Neuronal stem cell (in vitro differentiated cells): ENCODE data around the gene CLDND1.

ENCODE experiments used
- DNase-seq: peaks from one replicate; pipeline ENCODE4 v3.0.0-alpha.2; 2013; ENCODE audit warnings: low spot score
- H2AFZ ChIP-seq: one replicate; pipeline ENCODE4 v1.6.1; 2013; ENCODE audit warnings: mild to moderate bottlenecking, low read length, inconsistent platforms
- H2AK5ac ChIP-seq: 2 replicates; pipeline ENCODE4 v1.6.1; 2013; ENCODE audit warnings: low read depth, mild to moderate bottlenecking, inconsistent platforms, low read length, moderate library complexity, mixed read lengths
- H2BK120ac ChIP-seq: 2 replicates; pipeline ENCODE4 v1.6.1; 2013; ENCODE audit warnings: low read depth, mild to moderate bottlenecking, inconsistent platforms, low read length, moderate library complexity, mixed read lengths
- H2BK12ac ChIP-seq: one replicate; pipeline ENCODE4 v1.6.1; 2013; ENCODE audit warnings: low read length, inconsistent platforms
- H2BK15ac ChIP-seq: 2 replicates; pipeline ENCODE4 v1.6.1; 2013; ENCODE audit warnings: mild to moderate bottlenecking, low read length, inconsistent platforms, mixed read lengths
- H2BK5ac ChIP-seq: one replicate; pipeline ENCODE4 v1.6.1; 2013; ENCODE audit warnings: inconsistent platforms, mild to moderate bottlenecking, low read length, moderate library complexity
- H3K14ac ChIP-seq: one replicate; pipeline ENCODE4 v1.6.1; 2013; ENCODE audit warnings: low read length, inconsistent platforms
- H3K18ac ChIP-seq: 2 replicates; pipeline ENCODE4 v1.6.1; 2013; ENCODE audit warnings: low read length, inconsistent platforms
- H3K23ac ChIP-seq: 2 replicates; pipeline ENCODE4 v1.6.1; 2013; ENCODE audit warnings: low read depth, mild to moderate bottlenecking, mixed read lengths, low read length, inconsistent platforms; ENCODE audit not compliant: poor library complexity
- H3K27ac ChIP-seq: replicated peaks from 3 replicates; pipeline ENCODE4 v1.5.1; 2013; ENCODE audit warnings: low read length, inconsistent platforms
- H3K27me3 ChIP-seq, 3 experiments: 2 replicates each; pipeline ENCODE4 v1.6.1; 2013; ENCODE audit warnings: low read length in 3 of 3, mild to moderate bottlenecking in 2 of 3, inconsistent platforms in 1 of 3, low read depth in 1 of 3, mixed read lengths in 1 of 3, moderate library complexity in 1 of 3; ENCODE audit not compliant: control insufficient read depth in 3 of 3, insufficient read depth in 3 of 3
- H3K36me3 ChIP-seq, 2 donors: replicated peaks in 1 of 2; 2 replicates each; pipeline ENCODE4 v1.6.1; 2013; ENCODE audit warnings: low read length in 2 of 2; ENCODE audit not compliant: control insufficient read depth in 2 of 2, insufficient read depth in 2 of 2
- H3K4ac ChIP-seq: 2 replicates; pipeline ENCODE4 v1.6.1; 2013; ENCODE audit warnings: inconsistent platforms, mild to moderate bottlenecking, low read length, moderate library complexity
- H3K4me1 ChIP-seq, 2 donors: 1 replicate in 1 of 2; 2 replicates in 1 of 2; pipeline ENCODE4 v1.6.1; 2013; ENCODE audit warnings: low read length in 2 of 2, low read depth in 1 of 2; ENCODE audit not compliant: control insufficient read depth in 2 of 2, insufficient read depth in 1 of 2
- H3K4me2 ChIP-seq: one replicate; pipeline ENCODE4 v1.6.1; 2013; ENCODE audit warnings: mild to moderate bottlenecking, low read length, inconsistent platforms; ENCODE audit not compliant: insufficient read depth, poor library complexity, severe bottlenecking
- H3K4me3 ChIP-seq, 2 donors: 2 replicates each; pipeline ENCODE4 v1.5.1; 2013; ENCODE audit warnings: low read length in 2 of 2, mild to moderate bottlenecking in 2 of 2, inconsistent platforms in 1 of 2, moderate library complexity in 1 of 2
- H3K79me1 ChIP-seq: one replicate; pipeline ENCODE4 v1.6.1; 2013; ENCODE audit warnings: low read depth, mild to moderate bottlenecking, inconsistent platforms, low read length, moderate library complexity
- H3K9ac ChIP-seq: one replicate; pipeline ENCODE4 v1.6.1; 2013; ENCODE audit warnings: mild to moderate bottlenecking, low read depth, low read length, inconsistent platforms; ENCODE audit not compliant: poor library complexity
- H3K9me3 ChIP-seq, 2 donors: replicated peaks in 1 of 2; 2 replicates each; pipeline versions ENCODE3 to v1.6.1; 2013; ENCODE audit warnings: low read length in 2 of 2, mild to moderate bottlenecking in 2 of 2, inconsistent platforms in 1 of 2, low read depth in 1 of 2, mixed read lengths in 1 of 2, moderate library complexity in 1 of 2; ENCODE audit not compliant: control insufficient read depth in 2 of 2, insufficient read depth in 1 of 2
- H4K8ac ChIP-seq: one replicate; pipeline ENCODE4 v1.6.1; 2013; ENCODE audit warnings: low read depth, mild to moderate bottlenecking, inconsistent platforms, low read length, moderate library complexity
- H4K91ac ChIP-seq: one replicate; pipeline ENCODE4 v1.6.1; 2013; ENCODE audit warnings: low read length, low read depth, mild to moderate bottlenecking, inconsistent platforms; ENCODE audit not compliant: poor library complexity
- WGBS, 2 donors: extraction: QIAGEN DNeasy Blood & Tissue Kit; methylation state at CpG; one replicate each; pipeline ENCODE4 v1.1.7; 2013; ENCODE audit warnings: missing lambda C conversion rate in 2 of 2, mixed read lengths in 1 of 2; ENCODE audit not compliant: insufficient read length in 2 of 2, insufficient replicate concordance in 1 of 2; ENCODE audit errors: extremely low coverage in 2 of 2; 5-methylcytosine and 5-hydroxymethylcytosine counted together

The CLDND1 gene

DNA sequence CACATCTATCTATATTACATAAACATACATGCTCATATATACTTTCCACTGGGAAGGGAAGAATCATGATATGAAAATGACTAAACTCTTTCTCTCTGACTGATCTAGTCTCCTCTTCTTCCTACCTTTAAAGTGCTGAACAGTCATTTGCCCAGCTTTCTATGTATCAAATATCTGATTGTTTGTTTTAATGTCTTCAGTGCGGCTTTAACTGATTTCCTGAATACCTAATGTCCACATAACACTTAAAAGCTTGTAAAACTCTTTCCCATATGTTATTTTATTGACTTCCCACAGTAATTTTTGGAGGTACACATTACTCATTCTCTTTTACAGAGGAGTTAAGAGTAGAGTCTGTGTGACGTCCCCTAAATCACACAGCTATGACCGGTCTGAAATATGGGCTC lies 42.5 kb upstream of the CLDND1 start:
- no peak overlapping the region for H3K27ac ChIP-seq
- no peak overlapping the region for H2BK5ac ChIP-seq
- H3K4me2 ChIP-seq, result no peak overlapping the region
- no peaks in the 10 kb centered on the region for H3K9me3 ChIP-seq
- H3K36me3 ChIP-seq, result no peaks in the 10 kb centered on the region
- no peak overlapping the region for H3K4me3 ChIP-seq
- H4K8ac ChIP-seq, result no peak overlapping the region
- no peak overlapping the region for H2BK120ac ChIP-seq
- H4K91ac ChIP-seq, result no peak overlapping the region
- no peak overlapping the region for H3K18ac ChIP-seq
- no peak overlapping the region for H3K4ac ChIP-seq
- H2AFZ ChIP-seq, result no peak overlapping the region
- H2BK12ac ChIP-seq, result no peak overlapping the region
- H3K14ac ChIP-seq, result no peak overlapping the region
- no peaks in the 10 kb centered on the region for H3K27me3 ChIP-seq
- H3K23ac ChIP-seq, result no peak overlapping the region
- H2AK5ac ChIP-seq, result no peak overlapping the region
- no CpG with 5 or more reads among the region's 3 CpGs for WGBS, 2 donors
- H3K9ac ChIP-seq, result no peak overlapping the region
- no peaks in the 10 kb centered on the region for H3K79me1 ChIP-seq
- no peak overlapping the region for H2BK15ac ChIP-seq
- no peak for DNase-seq
- H3K4me1 ChIP-seq, result no peaks in the 10 kb centered on the region

DNA sequence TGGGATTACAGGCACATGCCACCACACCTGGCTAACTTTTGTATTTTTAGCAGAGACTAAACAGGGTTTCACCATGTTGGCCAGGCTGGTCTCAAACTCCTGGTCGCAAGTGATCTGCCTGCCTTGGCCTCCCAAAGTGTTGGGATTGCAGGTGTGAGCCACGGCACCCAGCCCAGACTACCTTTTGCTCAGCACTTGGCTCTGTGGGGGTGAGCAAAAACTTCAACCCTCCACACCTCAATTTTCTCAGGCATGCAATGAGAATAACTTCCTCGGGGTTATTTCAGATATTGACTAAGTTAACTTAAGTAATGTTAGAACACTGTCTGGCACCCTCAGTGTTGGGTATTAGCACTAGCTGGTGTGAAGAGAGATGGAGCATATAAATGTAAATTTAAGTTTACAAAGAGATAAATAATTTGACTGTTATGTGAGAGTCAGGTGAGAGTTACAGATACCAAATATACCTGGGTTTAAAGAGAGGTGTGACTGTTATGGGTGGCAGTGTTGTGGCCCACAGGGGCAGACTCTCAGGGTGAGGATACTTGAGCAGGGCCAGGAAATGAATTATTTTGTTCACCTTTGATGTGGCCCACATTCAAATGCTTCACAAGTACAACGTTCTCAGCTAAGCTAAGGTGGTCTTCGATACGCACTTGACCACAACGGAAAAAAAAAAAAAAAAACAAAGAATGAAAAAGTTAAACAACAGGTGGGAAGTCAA lies 41.7 kb upstream of the CLDND1 start:
- H3K4me2 ChIP-seq, result no peak overlapping the region
- H3K36me3 ChIP-seq, result no peaks in the 10 kb centered on the region
- H3K27me3 ChIP-seq, result no peaks in the 10 kb centered on the region
- H2AFZ ChIP-seq, result no peak overlapping the region
- no peak for DNase-seq
- no peak overlapping the region for H3K27ac ChIP-seq
- no peak overlapping the region for H3K23ac ChIP-seq
- no peak overlapping the region for H3K9ac ChIP-seq
- H3K4me1 ChIP-seq, result no peaks in the 10 kb centered on the region
- no peak overlapping the region for H4K91ac ChIP-seq
- no peaks in the 10 kb centered on the region for H3K9me3 ChIP-seq
- no peak overlapping the region for H2BK120ac ChIP-seq
- no peak overlapping the region for H2BK12ac ChIP-seq
- no CpG with 5 or more reads among the region's 7 CpGs for WGBS, 2 donors
- H3K79me1 ChIP-seq, result no peaks in the 10 kb centered on the region
- no peak overlapping the region for H3K4me3 ChIP-seq
- no peak overlapping the region for H3K18ac ChIP-seq
- H3K14ac ChIP-seq, result no peak overlapping the region
- no peak overlapping the region for H2AK5ac ChIP-seq
- H3K4ac ChIP-seq, result no peak overlapping the region
- H2BK5ac ChIP-seq, result no peak overlapping the region
- H2BK15ac ChIP-seq, result no peak overlapping the region
- no peak overlapping the region for H4K8ac ChIP-seq

DNA sequence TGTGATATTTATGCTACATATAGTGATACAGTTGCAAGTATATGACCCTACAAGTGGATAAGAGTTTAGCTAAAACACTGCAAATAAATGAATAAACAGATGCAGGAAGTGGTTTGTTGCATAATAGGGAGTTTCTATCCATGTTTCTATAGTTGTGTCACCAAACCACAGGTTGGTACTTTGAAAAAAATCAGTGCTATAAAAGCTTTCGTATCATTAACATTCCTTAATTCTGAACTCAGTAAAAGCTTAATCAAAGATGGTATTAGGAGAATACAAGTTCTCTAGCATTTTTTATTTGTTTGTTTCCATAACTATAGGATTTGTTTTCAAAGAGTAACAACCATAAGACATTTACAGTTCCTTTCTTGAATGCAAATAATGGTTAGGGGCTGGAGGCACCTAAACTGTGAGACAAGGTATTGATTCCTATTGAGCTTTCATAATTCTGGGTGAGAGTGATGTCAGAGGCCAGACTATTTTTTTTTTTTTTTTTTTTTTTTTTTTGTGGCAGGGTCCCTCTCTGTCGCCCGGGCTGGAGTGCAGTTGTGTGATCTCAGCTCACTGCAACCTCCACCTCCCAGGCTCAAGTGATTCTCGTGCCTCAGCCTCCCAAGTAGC lies 41.1 kb upstream of the CLDND1 start:
- no peaks in the 10 kb centered on the region for H3K36me3 ChIP-seq
- no CpG with 5 or more reads among the region's 4 CpGs for WGBS, 2 donors
- H2BK15ac ChIP-seq, result no peak overlapping the region
- H3K4ac ChIP-seq, result no peak overlapping the region
- H3K27me3 ChIP-seq, result no peaks in the 10 kb centered on the region
- DNase-seq, result no peak
- H4K8ac ChIP-seq, result no peak overlapping the region
- H3K9ac ChIP-seq, result no peak overlapping the region
- no peak overlapping the region for H3K4me3 ChIP-seq
- H3K4me2 ChIP-seq, result no peak overlapping the region
- no peak overlapping the region for H2BK120ac ChIP-seq
- H2BK12ac ChIP-seq, result no peak overlapping the region
- no peak overlapping the region for H4K91ac ChIP-seq
- no peak overlapping the region for H2AFZ ChIP-seq
- H3K18ac ChIP-seq, result no peak overlapping the region
- H2BK5ac ChIP-seq, result no peak overlapping the region
- no peak overlapping the region for H3K23ac ChIP-seq
- no peak overlapping the region for H3K14ac ChIP-seq
- H3K4me1 ChIP-seq, result no peaks in the 10 kb centered on the region
- H3K9me3 ChIP-seq, result no peaks in the 10 kb centered on the region
- no peak overlapping the region for H3K27ac ChIP-seq
- no peaks in the 10 kb centered on the region for H3K79me1 ChIP-seq
- no peak overlapping the region for H2AK5ac ChIP-seq

DNA sequence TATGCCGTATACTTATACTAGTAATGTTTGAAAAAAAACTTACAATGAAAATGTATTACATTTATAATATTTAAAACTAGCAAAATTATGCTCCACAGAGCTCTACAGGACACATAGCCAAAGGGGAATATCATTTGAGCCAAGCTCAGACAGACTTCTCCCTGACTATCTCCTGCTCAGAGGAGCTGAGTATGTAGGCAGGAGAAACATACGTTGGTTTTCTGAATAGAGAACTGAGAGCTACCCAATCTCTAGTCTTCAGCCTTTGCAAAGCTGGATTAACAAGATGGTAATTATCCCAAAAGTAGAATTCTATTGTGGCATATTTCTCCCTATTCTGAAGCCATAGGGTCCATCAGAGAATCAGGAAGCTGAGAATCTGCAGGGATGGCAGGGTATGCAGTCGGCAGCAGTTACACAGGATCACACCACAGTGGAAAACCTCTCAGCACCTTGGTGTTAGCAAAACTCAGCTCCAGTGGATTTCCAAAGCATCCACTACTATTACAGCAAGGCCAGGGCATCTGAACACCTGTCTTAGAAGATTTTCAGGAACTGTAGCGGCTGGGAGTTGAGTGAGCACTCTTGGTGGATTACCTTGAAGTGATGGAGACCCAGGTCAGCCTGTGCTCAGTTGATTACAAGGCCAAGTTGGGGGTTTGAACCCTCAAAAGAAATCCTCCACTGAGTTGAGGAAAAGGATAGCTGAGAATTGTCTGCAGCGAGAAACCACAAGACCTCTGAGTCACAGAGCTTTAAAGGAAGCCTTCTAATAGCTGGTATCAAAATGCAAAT lies 39.2 kb upstream of the CLDND1 start:
- no peaks in the 10 kb centered on the region for H3K79me1 ChIP-seq
- H3K4ac ChIP-seq, result no peak overlapping the region
- H2AFZ ChIP-seq, result no peak overlapping the region
- no peak overlapping the region for H2BK15ac ChIP-seq
- H3K23ac ChIP-seq, result no peak overlapping the region
- H2AK5ac ChIP-seq, result no peak overlapping the region
- no CpG with 5 or more reads among the region's 5 CpGs for WGBS, 2 donors
- no peak overlapping the region for H3K9ac ChIP-seq
- H3K4me1 ChIP-seq, result no peaks in the 10 kb centered on the region
- H3K18ac ChIP-seq, result no peak overlapping the region
- no peak overlapping the region for H3K4me3 ChIP-seq
- H2BK5ac ChIP-seq, result no peak overlapping the region
- H3K4me2 ChIP-seq, result no peak overlapping the region
- peaks cover 0 to 8% (median 0%) of the 10 kb centered on the region in 3 experiments for H3K27me3 ChIP-seq
- no peak overlapping the region for H3K14ac ChIP-seq
- H4K91ac ChIP-seq, result no peak overlapping the region
- no peak for DNase-seq
- H2BK120ac ChIP-seq, result no peak overlapping the region
- H3K27ac ChIP-seq, result no peak overlapping the region
- no peak overlapping the region for H4K8ac ChIP-seq
- no peak overlapping the region for H2BK12ac ChIP-seq
- H3K36me3 ChIP-seq, result no peaks in the 10 kb centered on the region
- no peaks in the 10 kb centered on the region for H3K9me3 ChIP-seq
